ENCODE results near the gene DCLRE1C.
"Not testable (repeated sequence)": the region's sequence is repeated elsewhere in the genome, so short reads cannot be mapped to it uniquely, and the experiment has no call there.

The DCLRE1C gene

GRCh38 chr10:14938971-14939370 lies 14.9 kb downstream of the DCLRE1C start:
- not testable (repeated sequence) for H3K4me3 ChIP-seq (ENCODE audit: low read depth in 1 of 2, low read length in 2 of 2); H3K4me1 ChIP-seq (ENCODE audit: insufficient read depth, low read length); H3K36me3 ChIP-seq (ENCODE audit: insufficient read depth, low read length); H3K27me3 ChIP-seq (ENCODE audit: control insufficient read depth in 1 of 2, insufficient read depth in 2 of 2, low read length in 2 of 2); H3K9ac ChIP-seq (ENCODE audit: low read length); H3K27ac ChIP-seq (ENCODE audit: low read depth, low read length); H3K9me3 ChIP-seq (ENCODE audit: low read length)

GRCh38 chr10:14936584-14936983 lies 17.3 kb downstream of the DCLRE1C start:
- no peaks in the 10 kb centered on the region for H3K27me3 ChIP-seq (ENCODE audit: control insufficient read depth in 1 of 2, insufficient read depth in 2 of 2, low read length in 2 of 2)
- H3K36me3 ChIP-seq (ENCODE audit: insufficient read depth, low read length) = peaks cover 18% of the 10 kb centered on the region
- H3K9ac ChIP-seq (ENCODE audit: low read length) = no peak overlapping the region
- H3K4me3 ChIP-seq (ENCODE audit: low read depth in 1 of 2, low read length in 2 of 2) = no peak overlapping the region
- no peaks in the 10 kb centered on the region for H3K9me3 ChIP-seq (ENCODE audit: low read length)
- H3K27ac ChIP-seq (ENCODE audit: low read depth, low read length) = no peak overlapping the region
- H3K4me1 ChIP-seq (ENCODE audit: insufficient read depth, low read length) = no peaks in the 10 kb centered on the region

GRCh38 chr10:14930610-14931009 lies 23.3 kb downstream of the DCLRE1C start:
- Histone ChIP-seq H3K36me3 (ENCODE audit: insufficient read depth, low read length) (peaks cover 30% of the 10 kb centered on the region), H3K4me1 (ENCODE audit: insufficient read depth, low read length) (no peaks in the 10 kb centered on the region), H3K9ac (ENCODE audit: low read length) (no peak overlapping the region), H3K4me3 (ENCODE audit: low read depth in 1 of 2, low read length in 2 of 2) (no peak overlapping the region), H3K27ac (ENCODE audit: low read depth, low read length) (no peak overlapping the region), H3K9me3 (ENCODE audit: low read length) (no peaks in the 10 kb centered on the region), H3K27me3 (ENCODE audit: control insufficient read depth in 1 of 2, insufficient read depth in 2 of 2, low read length in 2 of 2) (no peaks in the 10 kb centered on the region)

- Histone ChIP-seq H3K27me3 (ENCODE audit: control insufficient read depth in 1 of 2, insufficient read depth in 2 of 2, low read length in 2 of 2) (no peaks in the 10 kb centered on the region), H3K4me3 (ENCODE audit: low read depth in 1 of 2, low read length in 2 of 2) (no peak overlapping the region), H3K9ac (ENCODE audit: low read length) (no peak overlapping the region), H3K27ac (ENCODE audit: low read depth, low read length) (no peak overlapping the region), H3K36me3 (ENCODE audit: insufficient read depth, low read length) (peaks cover 31% of the 10 kb centered on the region), H3K4me1 (ENCODE audit: insufficient read depth, low read length) (no peaks in the 10 kb centered on the region), H3K9me3 (ENCODE audit: low read length) (no peaks in the 10 kb centered on the region)
These were observed 27.0 kb downstream of the DCLRE1C start for GRCh38 chr10:14926722-14927416.

- Histone ChIP-seq H3K4me3 (ENCODE audit: low read depth in 1 of 2, low read length in 2 of 2) (no peak overlapping the region), H3K9me3 (ENCODE audit: low read length) (no peaks in the 10 kb centered on the region), H3K9ac (ENCODE audit: low read length) (no peak overlapping the region), H3K27me3 (ENCODE audit: control insufficient read depth in 1 of 2, insufficient read depth in 2 of 2, low read length in 2 of 2) (no peaks in the 10 kb centered on the region), H3K36me3 (ENCODE audit: insufficient read depth, low read length) (peaks cover 36% of the 10 kb centered on the region), H3K27ac (ENCODE audit: low read depth, low read length) (no peak overlapping the region), H3K4me1 (ENCODE audit: insufficient read depth, low read length) (no peaks in the 10 kb centered on the region)
These were observed 27.8 kb downstream of the DCLRE1C start for GRCh38 chr10:14926061-14926470.

- no peak overlapping the region for H3K27ac ChIP-seq (ENCODE audit: low read depth, low read length)
- no peak overlapping the region for H3K9ac ChIP-seq (ENCODE audit: low read length)
- no peaks in the 10 kb centered on the region for H3K9me3 ChIP-seq (ENCODE audit: low read length)
- H3K36me3 ChIP-seq (ENCODE audit: insufficient read depth, low read length) = peaks cover 41% of the 10 kb centered on the region
- H3K4me1 ChIP-seq (ENCODE audit: insufficient read depth, low read length) = no peaks in the 10 kb centered on the region
- no peak overlapping the region for H3K4me3 ChIP-seq (ENCODE audit: low read depth in 1 of 2, low read length in 2 of 2)
- no peaks in the 10 kb centered on the region for H3K27me3 ChIP-seq (ENCODE audit: control insufficient read depth in 1 of 2, insufficient read depth in 2 of 2, low read length in 2 of 2)
These were observed 28.6 kb downstream of the DCLRE1C start for GRCh38 chr10:14925268-14925667.

GRCh38 chr10:14924013-14924412 lies 29.9 kb downstream of the DCLRE1C start:
- no peaks in the 10 kb centered on the region for H3K4me1 ChIP-seq (ENCODE audit: insufficient read depth, low read length)
- H3K9me3 ChIP-seq (ENCODE audit: low read length) = no peaks in the 10 kb centered on the region
- H3K9ac ChIP-seq (ENCODE audit: low read length) = no peak overlapping the region
- no peaks in the 10 kb centered on the region for H3K27me3 ChIP-seq (ENCODE audit: control insufficient read depth in 1 of 2, insufficient read depth in 2 of 2, low read length in 2 of 2)
- no peak overlapping the region for H3K4me3 ChIP-seq (ENCODE audit: low read depth in 1 of 2, low read length in 2 of 2)
- H3K36me3 ChIP-seq (ENCODE audit: insufficient read depth, low read length) = peaks cover 47% of the 10 kb centered on the region
- H3K27ac ChIP-seq (ENCODE audit: low read depth, low read length) = no peak overlapping the region

- peaks cover 62% of the 10 kb centered on the region for H3K36me3 ChIP-seq (ENCODE audit: insufficient read depth, low read length)
- H3K27me3 ChIP-seq (ENCODE audit: control insufficient read depth in 1 of 2, insufficient read depth in 2 of 2, low read length in 2 of 2) = no peaks in the 10 kb centered on the region
- no peak overlapping the region for H3K9ac ChIP-seq (ENCODE audit: low read length)
These were observed 34.9 kb downstream of the DCLRE1C start for GRCh38 chr10:14918964-14919363.

GRCh38 chr10:14917827-14918226 lies 36.1 kb downstream of the DCLRE1C start:
- no peaks in the 10 kb centered on the region for H3K4me1 ChIP-seq (ENCODE audit: insufficient read depth, low read length)
- no peak overlapping the region for H3K9ac ChIP-seq (ENCODE audit: low read length)
- H3K27ac ChIP-seq (ENCODE audit: low read depth, low read length) = no peak overlapping the region
- H3K4me3 ChIP-seq (ENCODE audit: low read depth in 1 of 2, low read length in 2 of 2) = no peak overlapping the region
- no peaks in the 10 kb centered on the region for H3K27me3 ChIP-seq (ENCODE audit: control insufficient read depth in 1 of 2, insufficient read depth in 2 of 2, low read length in 2 of 2)
- H3K36me3 ChIP-seq (ENCODE audit: insufficient read depth, low read length) = peaks cover 59% of the 10 kb centered on the region
- peaks cover 10% of the 10 kb centered on the region for H3K9me3 ChIP-seq (ENCODE audit: low read length)

More at GRCh38 chr10:14918964-14919363, 34.9 kb downstream of the DCLRE1C start:
- Histone ChIP-seq H3K4me1 (ENCODE audit: insufficient read depth, low read length) (no peaks in the 10 kb centered on the region), H3K27ac (ENCODE audit: low read depth, low read length) (no peak overlapping the region), H3K9me3 (ENCODE audit: low read length) (peaks cover 10% of the 10 kb centered on the region), H3K4me3 (ENCODE audit: low read depth in 1 of 2, low read length in 2 of 2) (no peak overlapping the region)

GRCh38 chr10:14916600-14916999 lies 37.3 kb downstream of the DCLRE1C start:
- Histone ChIP-seq H3K27me3 (ENCODE audit: control insufficient read depth in 1 of 2, insufficient read depth in 2 of 2, low read length in 2 of 2) (no peaks in the 10 kb centered on the region), H3K36me3 (ENCODE audit: insufficient read depth, low read length) (peaks cover 56% of the 10 kb centered on the region), H3K27ac (ENCODE audit: low read depth, low read length) (no peak overlapping the region), H3K9ac (ENCODE audit: low read length) (no peak overlapping the region), H3K4me3 (ENCODE audit: low read depth in 1 of 2, low read length in 2 of 2) (no peak overlapping the region), H3K9me3 (ENCODE audit: low read length) (peaks cover 10% of the 10 kb centered on the region), H3K4me1 (ENCODE audit: insufficient read depth, low read length) (no peaks in the 10 kb centered on the region)

- Histone ChIP-seq H3K36me3 (ENCODE audit: insufficient read depth, low read length) (peaks cover 48% of the 10 kb centered on the region), H3K4me3 (ENCODE audit: low read depth in 1 of 2, low read length in 2 of 2) (no peak overlapping the region), H3K9ac (ENCODE audit: low read length) (no peak overlapping the region), H3K27me3 (ENCODE audit: control insufficient read depth in 1 of 2, insufficient read depth in 2 of 2, low read length in 2 of 2) (no peaks in the 10 kb centered on the region), H3K4me1 (ENCODE audit: insufficient read depth, low read length) (no peaks in the 10 kb centered on the region), H3K27ac (ENCODE audit: low read depth, low read length) (no peak overlapping the region), H3K9me3 (ENCODE audit: low read length) (no peaks in the 10 kb centered on the region)
These were observed 42.1 kb downstream of the DCLRE1C start for GRCh38 chr10:14911801-14912200.

GRCh38 chr10:14910953-14911352 lies 42.9 kb downstream of the DCLRE1C start:
- peaks cover 42% of the 10 kb centered on the region for H3K36me3 ChIP-seq (ENCODE audit: insufficient read depth, low read length)
- no peak overlapping the region for H3K9ac ChIP-seq (ENCODE audit: low read length)
- H3K27ac ChIP-seq (ENCODE audit: low read depth, low read length) = no peak overlapping the region
- H3K4me1 ChIP-seq (ENCODE audit: insufficient read depth, low read length) = no peaks in the 10 kb centered on the region
- H3K9me3 ChIP-seq (ENCODE audit: low read length) = no peaks in the 10 kb centered on the region
- H3K4me3 ChIP-seq (ENCODE audit: low read depth in 1 of 2, low read length in 2 of 2) = no peak overlapping the region
- no peaks in the 10 kb centered on the region for H3K27me3 ChIP-seq (ENCODE audit: control insufficient read depth in 1 of 2, insufficient read depth in 2 of 2, low read length in 2 of 2)
